Heart left ventricle (tissue), 13 donors: ENCODE measurements around the gene GUCD1.

ENCODE experiments used
- POLR2A ChIP-seq, 2 donors: fragments of 450-650 bp; IDR thresholded peaks; one replicate each; pipeline ENCODE4 v1.6.1; 2017; ENCODE audit warnings: antibody characterized with exemption in 2 of 2, mild to moderate bottlenecking in 2 of 2, moderate library complexity in 2 of 2
- TF ChIP-seq, protein P1 (sequence below), 12 donors: fragments of 200-600 bp; sonication (generic) in 4 of 12; IDR thresholded peaks; one replicate each; pipeline versions ENCODE4 v1.5.0 to v1.8.0; 2018 to 2022; ENCODE audit warnings: antibody characterized with exemption in 12 of 12, mild to moderate bottlenecking in 5 of 12
- donor health status: ischemic (EF 13 %, LVEDD 7.1; RV severe dilation, severe dysfunction).
- donor health status: DM: no; HTN: yes; CAD: no.
- donor health status: DM: no; HTN: no; CAD: no.
- donor health status: ischemic (EF 25% LVEDD 6.9; RV normal size, moderate dysfunction).
- donor health status: ischemic (EF 25% LVEDD 5.7; RV mildly dilated, moderate dysfunction).
- donor health status: ischemic (EF 35%, LVEDD 5.7; RV mildly dilated, moderate dysfunction).
- donor health status: nonischemic (EF 11% LVEDD 7.7; RV severe dilation, severe dysfunction).
- donor health status: DM: yes; HTN: yes; CAD: no.
- donor health status: PGD.
- donor health status: ischemic (EF 29% LVEDD 5.4; RV normal size, mild dysfunction).
- donor health status: nonischemic (EF 23%, LVEDD 6.1; RV moderate dilation, normal function).

DNA sequence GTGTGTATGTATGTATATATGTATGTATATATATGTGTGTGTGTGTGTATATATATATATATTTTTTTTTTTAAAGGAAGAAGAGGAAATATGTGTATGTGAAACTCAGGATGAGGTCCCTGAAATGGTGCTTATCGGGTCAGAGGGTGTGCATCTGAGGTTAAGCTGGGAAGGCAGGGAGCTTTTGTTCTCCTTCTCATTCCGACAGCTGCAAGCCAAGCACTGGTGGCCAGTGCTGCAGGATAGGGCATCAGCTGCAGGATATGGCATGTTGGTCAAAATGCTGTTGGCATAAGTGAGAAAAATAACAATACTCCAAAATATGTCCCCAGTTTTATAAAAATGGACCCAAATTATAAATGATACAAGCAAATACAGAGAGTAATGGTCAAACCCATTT is 8.3 kb upstream of the GUCD1 start:
- TF ChIP-seq, protein P1, sequence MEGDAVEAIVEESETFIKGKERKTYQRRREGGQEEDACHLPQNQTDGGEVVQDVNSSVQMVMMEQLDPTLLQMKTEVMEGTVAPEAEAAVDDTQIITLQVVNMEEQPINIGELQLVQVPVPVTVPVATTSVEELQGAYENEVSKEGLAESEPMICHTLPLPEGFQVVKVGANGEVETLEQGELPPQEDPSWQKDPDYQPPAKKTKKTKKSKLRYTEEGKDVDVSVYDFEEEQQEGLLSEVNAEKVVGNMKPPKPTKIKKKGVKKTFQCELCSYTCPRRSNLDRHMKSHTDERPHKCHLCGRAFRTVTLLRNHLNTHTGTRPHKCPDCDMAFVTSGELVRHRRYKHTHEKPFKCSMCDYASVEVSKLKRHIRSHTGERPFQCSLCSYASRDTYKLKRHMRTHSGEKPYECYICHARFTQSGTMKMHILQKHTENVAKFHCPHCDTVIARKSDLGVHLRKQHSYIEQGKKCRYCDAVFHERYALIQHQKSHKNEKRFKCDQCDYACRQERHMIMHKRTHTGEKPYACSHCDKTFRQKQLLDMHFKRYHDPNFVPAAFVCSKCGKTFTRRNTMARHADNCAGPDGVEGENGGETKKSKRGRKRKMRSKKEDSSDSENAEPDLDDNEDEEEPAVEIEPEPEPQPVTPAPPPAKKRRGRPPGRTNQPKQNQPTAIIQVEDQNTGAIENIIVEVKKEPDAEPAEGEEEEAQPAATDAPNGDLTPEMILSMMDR (IDR thresholded peaks at IDR 0.05) = no peak
- TF ChIP-seq POLR2A (IDR thresholded peaks at IDR 0.05) = no peak
